SU-DHL-6 (cell line): ENCODE results near the gene COQ6.
A peak's percentile ranks its signal among the peaks of the same experiment; 100 is the strongest.

ENCODE experiments used
- H2AFZ ChIP-seq: fragments of 200-600 bp; sonication (generic); 2 replicates; pipeline ENCODE4 v1.6.1; 2014; ENCODE audit warnings: low read depth, mild to moderate bottlenecking, moderate library complexity, mixed read lengths, antibody characterized with exemption, low read length; ENCODE audit not compliant: severe bottlenecking
- H3F3A ChIP-seq: fragments of 200-600 bp; shearing (Covaris generic); 2 replicates; pipeline ENCODE4 v1.6.0; 2016; ENCODE audit warnings: antibody characterized with exemption, mild to moderate bottlenecking; ENCODE audit not compliant: insufficient read depth
- H3K27ac ChIP-seq: fragments of 200-600 bp; sonication (generic); 2 replicates; pipeline ENCODE4 v1.5.1; 2016; ENCODE audit warnings: low read depth, mild to moderate bottlenecking, low read length, moderate library complexity, mixed read lengths
- H3K27me3 ChIP-seq: fragments of 200-600 bp; sonication (generic), shearing (Covaris generic); 2 replicates; pipeline ENCODE4 v1.6.0; 2014; ENCODE audit warnings: mild to moderate bottlenecking, low read length
- H3K36me3 ChIP-seq: fragments of 200-600 bp; sonication (generic); 2 replicates; pipeline ENCODE4 v1.6.1; 2014; ENCODE audit warnings: mild to moderate bottlenecking, low read length, mixed read lengths
- H3K4me2 ChIP-seq: fragments of 300-600, 200-600 bp; shearing (Covaris generic), sonication (generic); 2 replicates; pipeline ENCODE4 v1.6.0; 2014; ENCODE audit warnings: low read length, low read depth, mild to moderate bottlenecking; ENCODE audit not compliant: poor library complexity, severe bottlenecking
- H3K4me3 ChIP-seq: fragments of 200-600 bp; sonication (generic); 2 replicates; pipeline ENCODE4 v1.5.1; 2014; ENCODE audit warnings: antibody characterized with exemption, low read length, mild to moderate bottlenecking, mixed read lengths; ENCODE audit not compliant: insufficient read depth, poor library complexity, severe bottlenecking
- H3K79me2 ChIP-seq: fragments of 200-600 bp; sonication (generic); 2 replicates; pipeline ENCODE4 v1.6.1; 2014; ENCODE audit warnings: mild to moderate bottlenecking, low read length, moderate library complexity; ENCODE audit not compliant: insufficient read depth
- H3K9ac ChIP-seq: fragments of 200-600 bp; sonication (generic); 2 replicates; pipeline ENCODE4 v1.7.0; 2014; ENCODE audit warnings: mild to moderate bottlenecking, low read length
- H3K9me2 ChIP-seq: fragments of 200-600 bp; sonication (generic); replicated peaks from 2 replicates; pipeline ENCODE4 v1.6.1; 2014; ENCODE audit warnings: low read length; ENCODE audit not compliant: insufficient read depth
- H3K9me3 ChIP-seq: fragments of 200-600 bp; sonication (generic); 2 replicates; pipeline ENCODE4 v1.6.1; 2014; ENCODE audit warnings: low read length, mixed read lengths; ENCODE audit not compliant: insufficient read depth
- H4K20me1 ChIP-seq: fragments of 200-600 bp; sonication (generic); 2 replicates; pipeline ENCODE4 v1.6.1; 2014; ENCODE audit warnings: low read depth, mild to moderate bottlenecking, antibody characterized with exemption, low read length, moderate library complexity, mixed read lengths
- CTCF ChIP-seq: fragments of 200-600 bp; sonication (generic); IDR thresholded peaks from one replicate; pipeline ENCODE4 v1.5.1; 2017; ENCODE audit warnings: antibody characterized with exemption, mild to moderate bottlenecking, low read length, moderate library complexity; ENCODE audit not compliant: insufficient read depth, poor library complexity, severe bottlenecking
- EZH2phosphoT487 ChIP-seq: fragments of 200-600 bp; sonication (generic), shearing (Covaris generic); conservative IDR thresholded peaks from 2 replicates; pipeline ENCODE4 v1.6.1; 2018; ENCODE audit warnings: mild to moderate bottlenecking, antibody characterized with exemption, low read length, moderate library complexity, mixed read lengths

COQ6 gene

GRCh38 chr14:73949752-73950734 is at the start of gene COQ6, which contains the start of gene FAM161B:
COQ6 (plus strand) TSS chr14:73950302; CDS start chr14:73950333, 31 bp downstream.
FAM161B (minus strand) TSS chr14:73950094; CDS start chr14:73950026, 68 bp downstream.
- H3K4me3 ChIP-seq = peak within 1 kb of the TSS; percentile 96
- H3K27ac ChIP-seq = peak within 1 kb of the TSS; percentile 51
- H3K36me3 ChIP-seq = no peaks in the 10 kb centered on the region
- no peak for TF ChIP-seq CTCF
- no peak for TF ChIP-seq EZH2phosphoT487
- H3K79me2 ChIP-seq = peaks cover 5% of the 10 kb centered on the region; the same call in 1 of the 2 replicates
- peaks cover 7% of the 10 kb centered on the region for H3F3A ChIP-seq
- H3K9me3 ChIP-seq = no peaks in the 10 kb centered on the region
- H3K9me2 ChIP-seq = no peaks in the 10 kb centered on the region
- peak within 1 kb of the TSS; percentile 79 for H3K9ac ChIP-seq
- H3K4me2 ChIP-seq = peak within 1 kb of the TSS; percentile 80
- no peaks in the 10 kb centered on the region for H4K20me1 ChIP-seq
- peak within 1 kb of the TSS; percentile 98 for H2AFZ ChIP-seq
- no peaks in the 10 kb centered on the region for H3K27me3 ChIP-seq

- Histone ChIP-seq H3K79me2 (no peaks in the 10 kb centered on the region), H3K36me3 (peaks cover 26% of the 10 kb centered on the region), H3F3A (peaks cover 3% of the 10 kb centered on the region; the same call in 1 of the 2 replicates), H2AFZ (no peak overlapping the region), H4K20me1 (no peaks in the 10 kb centered on the region), H3K27ac (no peak overlapping the region), H3K9me2 (no peaks in the 10 kb centered on the region), H3K27me3 (no peaks in the 10 kb centered on the region), H3K9ac (no peak overlapping the region), H3K4me2 (no peak overlapping the region), H3K4me3 (no peak overlapping the region), H3K9me3 (no peaks in the 10 kb centered on the region)
- TF ChIP-seq CTCF = no peak
- no peak for TF ChIP-seq EZH2phosphoT487
These were observed 47.1 kb upstream of the COQ6 start for GRCh38 chr14:73903028-73903427.

GRCh38 chr14:73909681-73910080 is 40.4 kb upstream of the COQ6 start:
- Histone ChIP-seq H3K79me2 (no peaks in the 10 kb centered on the region), H3K9me2 (no peaks in the 10 kb centered on the region), H2AFZ (no peak overlapping the region), H3K4me2 (no peak overlapping the region), H4K20me1 (no peaks in the 10 kb centered on the region), H3K9me3 (no peaks in the 10 kb centered on the region), H3K4me3 (no peak overlapping the region), H3K9ac (no peak overlapping the region), H3K27me3 (no peaks in the 10 kb centered on the region), H3F3A (no peaks in the 10 kb centered on the region), H3K27ac (no peak overlapping the region), H3K36me3 (peaks cover 42% of the 10 kb centered on the region)
- TF ChIP-seq EZH2phosphoT487 = no peak
- no peak for TF ChIP-seq CTCF
